CMK (cell line): ENCODE results near the gene PPP1CA.

Experiments used
- DNase-seq: peaks from one replicate; pipeline ENCODE4 v3.0.0-alpha.2; 2010; ENCODE audit warnings: low read depth

PPP1CA gene

GRCh38 chr11:67382276-67383136, 19.2 kb downstream of the PPP1CA start:
- DNase-seq: no peak

- DNase-seq: no peak
These were observed 20.2 kb downstream of the PPP1CA start for GRCh38 chr11:67381244-67381972.

GRCh38 chr11:67379061-67380058, 22.3 kb downstream of the PPP1CA start:
- DNase-seq: no peak

GRCh38 chr11:67378544-67378943, 23.1 kb downstream of the PPP1CA start:
- DNase-seq: no peak

GRCh38 chr11:67376873-67377808, 24.5 kb downstream of the PPP1CA start:
- DNase-seq: no peak

- DNase-seq: no peak
These were observed 25.4 kb downstream of the PPP1CA start for GRCh38 chr11:67376063-67376820.

GRCh38 chr11:67375320-67376055, 26.2 kb downstream of the PPP1CA start:
- DNase-seq: no peak

- no peak for DNase-seq
These were observed 26.9 kb downstream of the PPP1CA start for GRCh38 chr11:67374571-67375281.

GRCh38 chr11:67373648-67374570, 27.7 kb downstream of the PPP1CA start:
- no peak for DNase-seq

- no peak for DNase-seq
These were observed 28.5 kb downstream of the PPP1CA start, which contains the start of gene CLCF1 for GRCh38 chr11:67372993-67373647. TSS of gene CLCF1 (minus strand) at chr11:67373598. CDS start at chr11:67373539, 59 bp downstream.

- no peak for DNase-seq
These were observed 29.2 kb downstream of the PPP1CA start for GRCh38 chr11:67372321-67372992.

- no peak for DNase-seq
These were observed 29.7 kb downstream of the PPP1CA start for GRCh38 chr11:67371911-67372320.

GRCh38 chr11:67371189-67371910, 30.3 kb downstream of the PPP1CA start:
- DNase-seq: no peak

GRCh38 chr11:67370351-67371076, 31.1 kb downstream of the PPP1CA start:
- no peak for DNase-seq

- DNase-seq: no peak
These were observed 31.8 kb downstream of the PPP1CA start for GRCh38 chr11:67369801-67370284.
